Small intestine (tissue), 7 donors: ENCODE measurements around the gene DHRS3. TPM values are rescaled to one million over a fixed set of nuclear protein-coding genes. Genes with fewer than 3 reads are reported as not detected.
A peak's percentile ranks its signal among the peaks of the same experiment; 100 is the strongest.

ENCODE experiments used
- DNase-seq, 2 donors: peaks; one replicate each; pipeline versions ENCODE4 v3.0.0 to v3.0.0-alpha.2; 2013
- FAIRE-seq: peaks from 2 replicates; lab custom pipeline; 2012; peaks lifted over from hg19 to GRCh38; lab: Jason Lieb, UNC
- H3K27ac ChIP-seq, 3 donors: one replicate each; pipeline ENCODE4 v1.5.1; 2013; ENCODE audit warnings: low read length in 2 of 3, mild to moderate bottlenecking in 2 of 3, control low read depth in 1 of 3, inconsistent platforms in 1 of 3, low read depth in 1 of 3, moderate library complexity in 1 of 3
- H3K27me3 ChIP-seq, 3 donors: one replicate each; pipeline ENCODE4 v1.6.1; 2013; ENCODE audit warnings: low read length in 3 of 3, inconsistent platforms in 1 of 3; ENCODE audit not compliant: control insufficient read depth in 3 of 3, insufficient read depth in 3 of 3
- H3K36me3 ChIP-seq, 3 donors: one replicate each; pipeline ENCODE4 v1.6.1; 2013; ENCODE audit warnings: low read length in 3 of 3, inconsistent platforms in 1 of 3, low read depth in 1 of 3, mild to moderate bottlenecking in 1 of 3, moderate library complexity in 1 of 3; ENCODE audit not compliant: control insufficient read depth in 3 of 3, insufficient read depth in 2 of 3
- H3K4me1 ChIP-seq, 3 donors: one replicate each; pipeline ENCODE4 v1.6.1; 2013; ENCODE audit warnings: low read length in 2 of 3, inconsistent platforms in 1 of 3, low read depth in 1 of 3, mild to moderate bottlenecking in 1 of 3, moderate library complexity in 1 of 3; ENCODE audit not compliant: control insufficient read depth in 3 of 3, insufficient read depth in 2 of 3
- H3K4me3 ChIP-seq, 3 donors: one replicate each; pipeline ENCODE4 v1.5.1; 2013; ENCODE audit warnings: low read length in 3 of 3, control low read depth in 1 of 3, inconsistent platforms in 1 of 3, low read depth in 1 of 3, mild to moderate bottlenecking in 1 of 3, moderate library complexity in 1 of 3
- H3K9me3 ChIP-seq, 2 donors: one replicate each; pipeline ENCODE4 v1.6.1; 2013; ENCODE audit warnings: low read depth in 1 of 2, low read length in 1 of 2; ENCODE audit not compliant: control insufficient read depth in 2 of 2, insufficient read depth in 1 of 2
- WGBS, 3 donors: extraction: QIAGEN DNeasy Blood & Tissue Kit; methylation state at CpG; one replicate each; pipeline ENCODE4 v1.1.7; 2013; 5-methylcytosine and 5-hydroxymethylcytosine counted together
- polyA plus RNA-seq, 4 donors: library from polyadenylated mRNA; stranded (reverse) in 3 of 4; unstranded in 1 of 4; fragments of 200-250 nt in 3 of 4; fragments of 120-200 nt in 1 of 4; gene quantifications; one replicate each; pipeline versions ENCODE4 v1.2.1 to v1.2.3, GENCODE V29; 2013
- donor health status: healthy with polysubstance abuse.
- donor health status: control.
- donor health status: control.
- donor health status: Bipolar disorder and iron deficiency.
- donor health status: healthy.

DHRS3 gene
- polyA plus RNA-seq, 4 donors, result 45.3 to 87.0 (median 63.5) TPM

DNA sequence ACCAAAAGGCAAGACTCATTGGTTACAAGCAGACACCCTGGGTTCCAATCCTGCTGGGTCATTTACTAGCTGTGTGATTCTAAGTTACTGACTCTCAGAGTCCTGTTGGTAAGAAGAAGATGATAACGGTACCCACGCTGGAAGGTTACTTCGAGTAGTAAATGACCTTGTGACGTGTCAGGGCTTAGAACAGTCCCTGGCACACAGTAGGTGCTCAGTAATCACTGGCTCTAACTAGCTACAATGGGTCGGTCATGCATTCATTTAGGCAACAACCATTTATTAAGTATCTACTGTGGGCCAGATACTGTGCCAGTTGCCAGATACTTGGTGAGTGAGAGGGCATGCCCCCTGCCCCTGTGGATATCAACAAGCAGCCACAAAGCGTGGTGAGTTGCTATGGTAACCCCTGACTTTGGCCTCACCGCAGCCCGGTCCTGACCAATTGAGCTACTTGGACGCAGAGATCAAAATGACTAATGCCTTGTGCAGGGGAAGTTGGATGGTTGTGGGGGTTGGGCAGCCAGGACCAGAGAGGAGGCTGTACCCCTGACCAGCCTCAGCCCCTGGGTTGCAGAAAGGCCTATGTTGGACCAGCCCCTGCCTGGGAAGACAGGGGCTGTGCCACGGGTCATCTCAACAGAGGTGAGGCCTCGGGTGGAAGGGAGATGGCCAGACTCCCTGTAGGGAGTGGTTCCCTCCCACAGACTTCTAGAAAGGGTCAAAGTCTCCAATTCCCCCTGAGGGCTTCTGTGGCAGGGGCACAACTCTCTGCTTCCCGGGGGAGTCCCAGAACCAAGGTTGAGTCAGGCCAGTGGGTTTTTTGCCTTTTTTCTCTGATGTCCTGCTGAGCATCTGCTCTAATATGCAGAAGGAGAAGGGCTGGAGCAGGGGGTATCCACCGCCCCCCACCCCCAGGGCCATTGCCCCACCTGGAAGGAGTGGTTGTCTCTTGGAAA, 16.0 kb downstream of the DHRS3 start:
- peaks cover 0 to 5% of the 10 kb centered on the region in 2 donors for H3K9me3 ChIP-seq
- no peak for FAIRE-seq
- peak; percentile 32 to 39 for DNase-seq
- no peaks in the 10 kb centered on the region for H3K27me3 ChIP-seq
- H3K27ac ChIP-seq, result peak overlapping the region in 1 of 3 donors; percentile 47
- H3K4me3 ChIP-seq, result no peak overlapping the region
- H3K4me1 ChIP-seq, result peaks cover 27 to 49% (median 38%) of the 10 kb centered on the region in 3 donors
- H3K36me3 ChIP-seq, result peaks cover 0 to 53% (median 0%) of the 10 kb centered on the region in 3 donors
- 40 to 64% (median 53%) methylated on average over 13 of the region's 13 CpGs for WGBS, 3 donors

DNA sequence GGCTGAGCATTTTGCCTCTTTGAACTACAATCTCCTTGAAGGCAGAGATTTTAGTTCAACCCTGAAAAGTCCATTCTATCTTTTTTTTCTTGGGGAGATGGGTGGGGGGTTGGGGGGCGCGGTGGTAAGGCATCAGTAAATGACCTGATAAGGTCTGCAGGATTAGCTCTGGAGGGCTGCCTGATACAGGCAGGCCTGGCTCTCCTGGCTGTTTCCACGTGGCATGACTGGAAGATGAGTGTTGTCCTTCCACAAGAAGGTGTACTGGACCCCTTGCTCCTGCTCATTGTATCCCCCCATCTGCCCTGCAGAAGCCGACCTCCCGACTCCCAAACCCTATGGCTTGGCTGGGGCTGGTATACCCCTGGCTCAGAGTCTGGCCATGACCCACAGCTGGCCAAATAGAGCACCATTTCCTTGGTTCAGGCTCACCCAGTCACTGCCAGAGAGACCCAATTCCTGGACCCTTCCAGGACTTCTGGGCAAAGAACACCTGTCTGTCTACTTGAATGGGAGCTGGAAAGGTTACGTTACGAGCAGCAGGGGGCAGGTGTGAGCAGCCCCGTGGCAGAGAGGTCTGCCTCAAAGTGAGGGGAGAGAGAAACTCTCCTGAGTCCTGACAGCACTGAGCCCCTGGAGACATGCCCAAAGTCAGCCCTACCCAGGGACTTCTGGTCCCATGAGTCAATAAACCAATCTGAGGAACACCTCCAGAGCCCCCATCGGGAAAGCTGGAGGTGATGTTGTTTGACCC, 17.0 kb downstream of the DHRS3 start:
- FAIRE-seq, result no peak
- peak; percentile 64 to 80 for DNase-seq
- Histone ChIP-seq H3K4me1 (peaks cover 27 to 58% (median 41%) of the 10 kb centered on the region in 3 donors), H3K4me3 (no peak overlapping the region), H3K36me3 (peaks cover 0 to 54% (median 0%) of the 10 kb centered on the region in 3 donors), H3K27me3 (no peaks in the 10 kb centered on the region), H3K9me3 (no peaks in the 10 kb centered on the region), H3K27ac (peak overlapping the region in 2 of 3 donors; percentile 12 to 50)
- 26 to 53% (median 46%) methylated on average over 9 of the region's 9 CpGs for WGBS, 3 donors

DNA sequence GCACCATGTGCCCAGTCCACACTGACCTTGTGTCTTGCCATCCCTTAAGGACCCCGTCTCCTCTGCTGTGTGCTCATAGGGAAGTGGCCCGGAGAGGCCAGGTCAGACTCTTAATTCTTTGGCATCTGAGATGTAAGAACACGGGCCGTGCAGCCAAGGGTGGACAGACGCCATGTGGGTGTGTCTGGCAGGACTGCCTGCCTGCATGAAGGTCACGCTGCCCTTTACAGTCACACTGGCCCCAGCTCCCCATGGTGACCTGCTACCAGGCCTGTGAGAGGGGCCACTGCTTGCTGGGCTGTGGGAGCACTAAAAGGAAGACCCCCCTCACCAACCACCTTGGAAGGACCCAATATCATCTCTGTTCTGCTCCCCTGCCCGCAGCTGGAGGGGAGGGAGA, 17.7 kb downstream of the DHRS3 start:
- peaks cover 27 to 61% (median 43%) of the 10 kb centered on the region in 3 donors for H3K4me1 ChIP-seq
- no peak overlapping the region for H3K4me3 ChIP-seq
- 37 to 57% (median 38%) methylated on average over 7 of the region's 7 CpGs for WGBS, 3 donors
- H3K36me3 ChIP-seq, result peaks cover 0 to 54% (median 0%) of the 10 kb centered on the region in 3 donors
- no peak for FAIRE-seq
- DNase-seq, result peak in 1 of 2 donors; percentile 27
- H3K9me3 ChIP-seq, result no peaks in the 10 kb centered on the region
- no peaks in the 10 kb centered on the region for H3K27me3 ChIP-seq
- peak overlapping the region in 1 of 3 donors; percentile 50 for H3K27ac ChIP-seq

DNA sequence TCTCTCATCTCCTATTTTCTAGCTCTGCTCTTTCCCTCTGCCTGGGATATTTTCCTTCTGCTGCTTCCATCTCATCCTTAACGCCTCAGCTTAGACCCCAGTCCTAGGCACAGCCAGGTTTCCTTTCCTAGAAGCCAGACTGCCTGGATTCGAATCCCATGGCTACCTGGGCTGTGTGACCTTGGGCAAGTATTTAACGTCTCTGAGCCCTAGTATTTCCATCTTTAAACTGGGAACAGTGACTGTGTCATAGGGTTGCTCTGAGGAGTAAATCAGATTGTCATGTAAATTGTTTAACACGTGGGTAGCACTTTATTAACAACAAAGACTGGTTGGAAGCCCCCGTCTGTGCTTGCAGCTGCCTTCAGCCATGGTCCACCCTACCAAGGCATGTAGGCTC, 18.4 kb downstream of the DHRS3 start:
- no peak overlapping the region for H3K4me3 ChIP-seq
- 45 to 74% (median 45%) methylated on average over 5 of the region's 5 CpGs for WGBS, 3 donors
- no peaks in the 10 kb centered on the region for H3K27me3 ChIP-seq
- H3K4me1 ChIP-seq, result peaks cover 27 to 66% (median 47%) of the 10 kb centered on the region in 3 donors
- no peak for DNase-seq
- no peaks in the 10 kb centered on the region for H3K9me3 ChIP-seq
- peaks cover 0 to 57% (median 0%) of the 10 kb centered on the region in 3 donors for H3K36me3 ChIP-seq
- no peak for FAIRE-seq
- H3K27ac ChIP-seq, result peak overlapping the region in 2 of 3 donors; percentile 44 to 49

DNA sequence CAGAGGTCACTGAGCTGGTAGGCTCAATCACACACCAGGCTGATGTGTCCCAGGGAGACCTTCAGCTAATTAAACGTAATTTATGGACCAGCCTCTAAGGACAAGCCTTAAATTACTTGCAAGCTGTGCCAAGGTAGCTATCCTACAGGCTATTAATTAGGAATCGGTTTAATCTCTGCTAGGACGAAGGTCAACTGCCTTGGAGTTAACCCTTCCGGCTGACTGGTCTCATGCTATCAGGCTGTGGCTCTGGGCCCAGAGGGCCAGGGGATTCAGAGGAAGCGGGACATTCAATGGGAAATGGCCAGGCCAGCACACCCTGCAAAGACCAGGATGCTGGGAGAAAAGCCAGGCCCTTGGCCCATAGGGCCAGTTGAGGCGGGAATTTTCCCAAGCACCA, 19.0 kb downstream of the DHRS3 start:
- Histone ChIP-seq H3K4me3 (peak overlapping the region in 1 of 3 donors; percentile 2), H3K4me1 (peaks cover 26 to 67% (median 46%) of the 10 kb centered on the region in 3 donors), H3K36me3 (peaks cover 0 to 55% (median 0%) of the 10 kb centered on the region in 3 donors), H3K27me3 (no peaks in the 10 kb centered on the region), H3K27ac (peak overlapping the region; percentile 4 to 44 (median 22)), H3K9me3 (no peaks in the 10 kb centered on the region)
- 18 to 47% (median 44%) methylated on average over 6 of the region's 6 CpGs for WGBS, 3 donors
- DNase-seq, result peak in 1 of 2 donors; percentile 92
- no peak for FAIRE-seq

DNA sequence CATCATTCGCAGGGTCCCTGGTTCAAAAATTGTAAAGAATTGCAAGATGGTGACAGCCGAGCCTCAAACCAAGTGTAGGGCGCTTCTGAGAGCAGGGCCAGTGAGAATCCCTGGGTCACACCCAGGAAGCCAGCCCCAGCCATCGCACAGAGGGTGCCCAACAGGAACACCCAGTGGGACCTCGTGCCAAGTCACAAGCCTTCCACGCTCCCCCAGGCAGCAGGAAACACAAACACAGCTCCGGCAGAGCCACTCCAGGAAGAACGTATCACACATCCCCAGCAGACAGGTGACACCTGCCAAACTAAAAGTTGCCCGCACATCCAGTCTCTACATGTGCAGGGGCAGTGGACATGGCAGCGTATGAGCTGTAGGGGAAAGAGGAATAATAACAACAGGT, 20.2 kb downstream of the DHRS3 start:
- 30 to 58% (median 45%) methylated on average over 10 of the region's 10 CpGs for WGBS, 3 donors
- Histone ChIP-seq H3K4me1 (peaks cover 18 to 63% (median 47%) of the 10 kb centered on the region in 3 donors), H3K27me3 (no peaks in the 10 kb centered on the region), H3K27ac (peak overlapping the region in 1 of 3 donors; percentile 15), H3K9me3 (no peaks in the 10 kb centered on the region), H3K4me3 (no peak overlapping the region), H3K36me3 (peaks cover 0 to 48% (median 0%) of the 10 kb centered on the region in 3 donors)
- DNase-seq (peak in 1 of 2 donors; percentile 34), FAIRE-seq (no peak)

DNA sequence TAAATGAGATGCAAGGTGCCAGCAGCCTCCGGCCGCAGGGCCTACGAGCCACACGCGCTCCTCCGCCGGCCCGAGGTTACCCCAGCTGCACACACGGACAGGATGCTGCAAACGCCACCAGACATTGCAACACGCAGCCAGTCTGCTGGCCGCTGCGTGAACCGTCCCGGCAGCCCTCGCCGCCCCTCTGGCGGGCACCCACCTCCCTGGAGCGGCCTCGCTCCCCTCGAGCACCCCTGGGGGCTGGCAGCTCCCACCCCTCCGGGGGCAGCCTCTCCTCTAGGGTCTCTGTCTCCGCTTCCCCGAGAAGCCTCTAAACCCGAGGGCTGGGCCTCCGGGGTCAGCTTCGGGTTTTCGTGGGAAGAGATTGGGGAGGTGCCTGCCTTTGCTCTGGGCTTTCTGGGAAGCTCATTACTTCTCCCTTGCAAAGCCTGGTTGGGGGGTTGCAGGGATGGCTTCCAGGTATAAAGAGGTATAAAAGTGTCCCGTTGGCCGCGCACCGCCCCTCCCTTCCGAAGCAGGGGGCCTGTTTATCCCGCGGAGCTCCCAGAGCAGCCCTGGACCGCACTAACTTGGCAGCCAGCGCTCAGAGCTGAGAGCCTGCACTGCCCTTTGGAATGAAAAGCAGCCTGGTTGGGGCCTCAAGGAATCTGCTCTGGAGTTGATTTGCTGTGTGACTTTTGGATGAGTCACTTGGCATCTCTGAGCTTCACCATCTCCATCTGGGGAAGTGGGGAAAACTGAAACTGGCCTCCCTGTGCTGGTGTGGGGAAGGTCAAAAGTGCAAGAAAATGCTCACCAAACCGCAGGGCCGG, 21.8 kb downstream of the DHRS3 start:
- Histone ChIP-seq H3K27ac (peak overlapping the region; percentile 53 to 92 (median 64)), H3K27me3 (no peaks in the 10 kb centered on the region), H3K4me3 (peak overlapping the region in 2 of 3 donors; percentile 31 to 47), H3K36me3 (peaks cover 0 to 53% (median 0%) of the 10 kb centered on the region in 3 donors), H3K9me3 (no peaks in the 10 kb centered on the region), H3K4me1 (peaks cover 18 to 52% (median 41%) of the 10 kb centered on the region in 3 donors)
- FAIRE-seq, result no peak
- DNase-seq, result peak; percentile 70 to 90
- WGBS, 3 donors, result 9 to 22% (median 14%) methylated on average over 35 to 39 of the region's 39 CpGs
